Measurements from ENCODE around the gene ZNF140. TPM values are rescaled to one million over a fixed set of nuclear protein-coding genes. Genes with fewer than 3 reads are reported as not detected.

Gene ZNF140
- total and polyA plus RNA-seq, 2 of the 13 experiments (the other 11 are each of a cell fraction or from before 2014, with no cell fraction given) = 8.7 to 13.5 TPM

DNA sequence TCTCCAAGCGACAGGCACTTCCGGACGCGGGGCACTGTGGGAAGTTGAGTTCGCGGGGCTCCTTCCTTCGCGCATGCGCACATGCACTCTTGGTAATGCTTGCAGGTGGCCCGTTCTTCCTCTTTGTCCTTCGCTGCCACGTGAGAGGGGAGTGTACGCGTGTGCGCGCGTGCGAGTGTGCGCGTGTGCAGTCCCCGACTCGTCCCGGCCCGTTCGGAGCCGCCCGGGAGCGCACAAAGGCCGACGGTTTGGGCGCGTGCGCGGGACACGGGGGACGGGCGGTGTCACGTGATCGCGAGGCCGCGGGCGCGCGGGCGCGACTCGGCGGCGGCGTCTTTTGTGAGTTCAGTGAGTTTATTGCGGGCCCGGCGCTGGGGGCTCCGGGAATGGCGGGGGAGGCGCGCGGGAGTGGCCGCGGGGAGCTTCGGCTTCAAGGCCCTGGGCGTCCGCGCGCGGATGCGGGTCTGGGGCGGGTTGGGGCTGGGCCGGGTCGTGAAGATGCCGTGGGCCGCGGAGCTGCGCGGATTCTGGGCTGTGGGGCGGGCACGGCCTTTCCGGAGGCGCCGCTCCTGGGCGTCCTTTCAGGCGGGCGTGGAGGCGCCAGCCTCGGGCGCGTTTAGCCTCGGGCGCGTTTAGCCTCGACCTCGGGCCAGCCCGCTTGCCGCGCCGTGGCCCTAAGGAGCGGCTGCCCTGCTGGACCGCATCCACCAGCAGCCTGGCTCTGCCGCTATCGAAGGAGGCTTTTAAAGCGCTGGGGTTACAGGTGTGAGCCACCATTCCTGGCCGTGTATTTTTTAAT is 43.3 kb upstream of the ZNF140 start, which contains the start of gene ZNF84 (continued):
- TF ChIP-seq, protein P1, sequence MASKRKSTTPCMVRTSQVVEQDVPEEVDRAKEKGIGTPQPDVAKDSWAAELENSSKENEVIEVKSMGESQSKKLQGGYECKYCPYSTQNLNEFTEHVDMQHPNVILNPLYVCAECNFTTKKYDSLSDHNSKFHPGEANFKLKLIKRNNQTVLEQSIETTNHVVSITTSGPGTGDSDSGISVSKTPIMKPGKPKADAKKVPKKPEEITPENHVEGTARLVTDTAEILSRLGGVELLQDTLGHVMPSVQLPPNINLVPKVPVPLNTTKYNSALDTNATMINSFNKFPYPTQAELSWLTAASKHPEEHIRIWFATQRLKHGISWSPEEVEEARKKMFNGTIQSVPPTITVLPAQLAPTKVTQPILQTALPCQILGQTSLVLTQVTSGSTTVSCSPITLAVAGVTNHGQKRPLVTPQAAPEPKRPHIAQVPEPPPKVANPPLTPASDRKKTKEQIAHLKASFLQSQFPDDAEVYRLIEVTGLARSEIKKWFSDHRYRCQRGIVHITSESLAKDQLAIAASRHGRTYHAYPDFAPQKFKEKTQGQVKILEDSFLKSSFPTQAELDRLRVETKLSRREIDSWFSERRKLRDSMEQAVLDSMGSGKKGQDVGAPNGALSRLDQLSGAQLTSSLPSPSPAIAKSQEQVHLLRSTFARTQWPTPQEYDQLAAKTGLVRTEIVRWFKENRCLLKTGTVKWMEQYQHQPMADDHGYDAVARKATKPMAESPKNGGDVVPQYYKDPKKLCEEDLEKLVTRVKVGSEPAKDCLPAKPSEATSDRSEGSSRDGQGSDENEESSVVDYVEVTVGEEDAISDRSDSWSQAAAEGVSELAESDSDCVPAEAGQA (IDR thresholded peaks at IDR 0.05; ENCODE audit: low read depth) = no peak; the same call in 1 of the 2 replicates
- TF ChIP-seq, protein P1 (CRISPR knock-in tag; IDR thresholded peaks at IDR 0.05; ENCODE audit: borderline replicate concordance) = no peak
- TF ChIP-seq EED (CRISPR knock-in tag; IDR thresholded peaks at IDR 0.05) = no peak; the same call in 1 of the 2 replicates
- TF ChIP-seq ZNF296 (CRISPR knock-in tag; conservative IDR thresholded peaks at IDR 0.05) = peak; percentile 33; the same call in 1 of the 2 replicates
- peak; percentile 96 for TF ChIP-seq RBFOX2 (IDR thresholded peaks at IDR 0.05; ENCODE audit: low read depth, low read length)
- TF ChIP-seq PHF21A (CRISPR knock-in tag; IDR thresholded peaks at IDR 0.05) = peak; percentile 52
- peak; percentile 75; the same call in 1 of the 2 replicates for TF ChIP-seq REPIN1 (CRISPR knock-in tag; IDR thresholded peaks at IDR 0.05; ENCODE audit: borderline replicate concordance, low read depth)
- no peak for TF ChIP-seq CBX1 (IDR thresholded peaks at IDR 0.05; ENCODE audit: low read depth)
- peak; percentile 87 for TF ChIP-seq TFDP2 (CRISPR knock-in tag; IDR thresholded peaks at IDR 0.05)
- peak; percentile 57; the same call in 1 of the 2 replicates for TF ChIP-seq KLF11 (CRISPR knock-in tag; IDR thresholded peaks at IDR 0.05)
- TF ChIP-seq NFIC (IDR thresholded peaks at IDR 0.05; ENCODE audit: low read length) = no peak
- TF ChIP-seq, protein P2, sequence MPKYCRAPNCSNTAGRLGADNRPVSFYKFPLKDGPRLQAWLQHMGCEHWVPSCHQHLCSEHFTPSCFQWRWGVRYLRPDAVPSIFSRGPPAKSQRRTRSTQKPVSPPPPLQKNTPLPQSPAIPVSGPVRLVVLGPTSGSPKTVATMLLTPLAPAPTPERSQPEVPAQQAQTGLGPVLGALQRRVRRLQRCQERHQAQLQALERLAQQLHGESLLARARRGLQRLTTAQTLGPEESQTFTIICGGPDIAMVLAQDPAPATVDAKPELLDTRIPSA (CRISPR knock-in tag; IDR thresholded peaks at IDR 0.05; ENCODE audit: borderline replicate concordance) = no peak
- no peak for TF ChIP-seq FOXP4 (CRISPR knock-in tag; IDR thresholded peaks at IDR 0.05)
- no peak for TF ChIP-seq RFXANK (CRISPR knock-in tag; IDR thresholded peaks at IDR 0.05)
- no peak for TF ChIP-seq NFE2L2 (IDR thresholded peaks at IDR 0.05; ENCODE audit: low read length)
- no peak; the same call in 1 of the 2 replicates for TF ChIP-seq ZFP90 (CRISPR knock-in tag; IDR thresholded peaks at IDR 0.05; ENCODE audit: borderline replicate concordance)
- peak; percentile 93 for TF ChIP-seq BATF2 (CRISPR knock-in tag; IDR thresholded peaks at IDR 0.05)

Data from HepG2 (cell line).